ENCODE data around the gene NPAS2. TPM values are rescaled to one million over a fixed set of nuclear protein-coding genes. Genes with fewer than 3 reads are reported as not detected.

The NPAS2 gene
- total and polyA plus RNA-seq, 2 of the 8 experiments (the other 6 are each of a cell fraction or from before 2014, with no cell fraction given), result 1.8 to 1.9 TPM

DNA sequence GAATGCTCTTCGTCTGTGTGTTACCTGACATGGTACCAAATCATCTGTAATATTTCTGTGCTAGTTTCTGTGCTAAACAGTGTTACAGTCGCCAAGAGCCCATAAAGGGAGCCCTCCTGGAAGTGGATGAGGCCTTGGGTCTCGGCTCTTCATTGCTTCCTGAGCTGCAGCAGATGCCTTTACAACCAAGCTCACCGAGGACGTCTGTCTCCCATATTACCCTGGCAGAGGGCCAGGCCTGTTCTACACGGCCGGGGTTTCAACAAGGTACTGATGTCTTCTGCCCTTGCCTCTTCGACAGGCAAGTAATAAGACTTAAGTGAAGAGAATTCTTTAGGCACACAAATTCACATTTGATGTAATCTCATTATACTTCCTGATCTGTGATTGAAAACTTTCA is 199.0 kb downstream of the NPAS2 start:
- 92% methylated on average over 8 of the region's 8 CpGs; no CpG with 5 or more reads in 1 of the 2 experiments for WGBS, 2 experiments (ENCODE audit: extremely low coverage in 1 of 2, insufficient coverage in 1 of 2, insufficient read length in 1 of 2, insufficient replicate concordance in 2 of 2, low coverage in 1 of 2, low lambda C conversion rate in 2 of 2, missing lambda C conversion rate in 1 of 2)
- Histone ChIP-seq H4K8ac (ENCODE audit: extremely low read depth, insufficient read depth, low read length) (no peak overlapping the region), H3K4ac (replicated peaks; ENCODE audit: insufficient read length, low read depth, low read length) (no peak overlapping the region), H2BK5ac (ENCODE audit: low read depth, low read length) (no peak overlapping the region), H3K18ac (ENCODE audit: extremely low read depth, low read length) (no peak overlapping the region), H2BK15ac (ENCODE audit: low read length) (no peak overlapping the region), H3K4me3 (ENCODE audit: extremely low read depth in 1 of 4, insufficient read depth in 2 of 4, low read depth in 3 of 4, low read length in 4 of 4) (no peak overlapping the region), H3K23me2 (ENCODE audit: low read depth, low read length) (no peaks in the 10 kb centered on the region), H2BK120ac (replicated peaks; ENCODE audit: low read depth, low read length) (no peak overlapping the region), H3K4me2 (ENCODE audit: insufficient read depth in 1 of 2, low read depth in 2 of 2, low read length in 2 of 2) (no peak overlapping the region), H3K9me3 (ENCODE audit: insufficient read depth in 2 of 2, low read depth in 1 of 2, low read length in 1 of 2) (no peaks in the 10 kb centered on the region), H2AFZ (ENCODE audit: low read length) (no peak overlapping the region), H3K79me1 (ENCODE audit: low read depth, low read length) (no peaks in the 10 kb centered on the region), H3K4me1 (replicated peaks in 1 of 4; ENCODE audit: control insufficient read depth in 3 of 4, insufficient read depth in 4 of 4, low read length in 3 of 4) (no peaks in the 10 kb centered on the region), H2BK20ac (ENCODE audit: low read length) (no peak overlapping the region), H2AK5ac (ENCODE audit: low read depth, low read length) (no peak overlapping the region), H4K5ac (ENCODE audit: insufficient read length, low read depth, low read length) (no peak overlapping the region), H3K36me3 (ENCODE audit: control insufficient read depth in 2 of 4, insufficient read depth in 4 of 4, low read length in 3 of 4) (peaks cover 4 to 65% (median 19%) of the 10 kb centered on the region in 4 experiments), H3K27ac (ENCODE audit: low read depth, low read length) (no peak overlapping the region), H2BK12ac (ENCODE audit: low read depth, low read length) (no peak overlapping the region), H4K20me1 (replicated peaks in 1 of 2; ENCODE audit: control insufficient read depth in 1 of 2, insufficient read depth in 2 of 2, low read length in 2 of 2) (no peaks in the 10 kb centered on the region), H3K14ac (ENCODE audit: insufficient read length) (no peak overlapping the region), H3K56ac (replicated peaks; ENCODE audit: insufficient read length, low read depth, low read length) (no peak overlapping the region), H4K91ac (replicated peaks; ENCODE audit: insufficient read length, low read length) (no peak overlapping the region), H3K79me2 (ENCODE audit: control insufficient read depth in 1 of 2, insufficient read depth in 2 of 2, low read length in 2 of 2) (no peaks in the 10 kb centered on the region), H3K9ac (replicated peaks in 1 of 4; ENCODE audit: extremely low read depth in 1 of 4, low read depth in 3 of 4, low read length in 3 of 4) (no peak overlapping the region), H3K27me3 (replicated peaks in 1 of 4; ENCODE audit: control insufficient read depth in 3 of 4, extremely low read depth in 1 of 4, insufficient read depth in 3 of 4, low read length in 3 of 4) (no peaks in the 10 kb centered on the region), H3K23ac (ENCODE audit: insufficient read length) (no peak overlapping the region)
- ChIA-PET POLR2A (ENCODE audit: partially characterized antibody) (no interaction called here), CTCF (ENCODE audit: partially characterized antibody) (interaction anchor here (1.6 kb wide), 1 partner anchor 244 kb away, joined by 3 read pairs; no protein-coding TSS in a partner anchor)
- DNase-seq (ENCODE audit: low read depth in 1 of 2, low spot score in 2 of 2) (no peak), FAIRE-seq (no peak)
- TF ChIP-seq USF2 (IDR thresholded peaks at IDR 0.05; ENCODE audit: low read length), result no peak
- TF ChIP-seq CBX8 (IDR thresholded peaks at IDR 0.05; ENCODE audit: borderline replicate concordance, low read depth, low read length), result no peak

All from H1 (cell line).